Measurements from ENCODE around the gene PVRIG.
"Not testable (repeated sequence)": the region's sequence is repeated elsewhere in the genome, so short reads cannot be mapped to it uniquely, and the experiment has no call there.

Gene PVRIG

DNA sequence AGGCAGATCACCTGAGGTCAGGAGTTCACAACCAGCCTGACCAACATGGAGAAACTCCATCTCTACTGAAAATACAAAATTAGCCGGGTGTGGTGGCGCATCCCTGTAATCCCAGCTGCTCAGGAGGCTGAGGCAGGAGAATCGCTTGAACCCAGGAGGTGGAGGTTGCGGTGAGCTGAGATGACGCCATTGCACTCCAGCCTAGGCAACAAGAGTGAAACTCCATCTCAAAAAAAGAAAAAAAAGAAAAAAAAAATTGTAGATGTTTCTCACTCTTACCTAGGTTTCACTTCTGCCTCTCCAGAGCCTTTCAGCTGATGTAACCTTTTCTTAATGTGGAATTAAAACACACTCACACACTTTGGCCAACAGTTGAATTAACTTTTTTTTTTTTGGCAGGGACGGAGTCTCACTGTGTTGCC, 23.8 kb upstream of the PVRIG start:
- DNase-seq = not testable (repeated sequence)

DNA sequence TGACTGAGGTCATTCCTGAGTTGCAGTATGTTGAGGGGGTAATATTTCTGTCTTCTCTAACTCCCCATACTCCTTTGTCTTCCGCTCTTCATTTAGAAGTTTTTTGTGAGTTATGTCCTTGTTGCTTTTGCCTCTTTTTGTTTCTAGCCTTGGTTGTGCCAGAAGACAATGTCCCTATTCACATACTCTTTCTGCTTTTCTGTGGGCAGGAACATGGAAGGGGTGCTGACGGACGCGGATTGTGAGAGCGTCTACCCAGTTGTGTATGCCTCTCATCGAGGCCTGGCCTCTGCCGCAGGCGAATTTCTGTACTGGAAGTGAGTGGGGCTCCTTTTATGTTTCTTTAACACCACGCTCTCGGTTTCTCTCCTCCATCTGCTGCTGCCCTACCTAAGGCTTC, 21.5 kb upstream of the PVRIG start:
- no peak for DNase-seq

DNA sequence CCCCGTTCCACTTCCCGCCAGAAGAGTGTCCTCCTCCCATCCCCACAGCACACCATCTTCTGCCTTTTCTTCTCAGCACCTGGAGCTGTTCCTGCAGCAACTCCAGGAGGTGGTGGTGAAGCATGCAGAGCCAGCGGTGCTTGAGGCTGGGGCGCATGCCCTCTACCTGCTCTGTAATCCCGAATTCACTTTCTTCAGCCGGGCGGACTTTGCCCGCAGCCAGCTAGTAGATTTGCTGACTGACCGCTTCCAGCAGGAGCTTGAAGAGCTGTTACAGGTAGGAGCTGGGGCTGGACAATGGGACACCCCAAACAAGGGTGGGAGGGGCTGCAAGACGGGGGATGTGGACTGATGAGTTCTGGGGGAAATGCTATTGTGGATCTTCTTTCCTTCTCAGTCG, 19.1 kb upstream of the PVRIG start:
- no peak for DNase-seq

DNA sequence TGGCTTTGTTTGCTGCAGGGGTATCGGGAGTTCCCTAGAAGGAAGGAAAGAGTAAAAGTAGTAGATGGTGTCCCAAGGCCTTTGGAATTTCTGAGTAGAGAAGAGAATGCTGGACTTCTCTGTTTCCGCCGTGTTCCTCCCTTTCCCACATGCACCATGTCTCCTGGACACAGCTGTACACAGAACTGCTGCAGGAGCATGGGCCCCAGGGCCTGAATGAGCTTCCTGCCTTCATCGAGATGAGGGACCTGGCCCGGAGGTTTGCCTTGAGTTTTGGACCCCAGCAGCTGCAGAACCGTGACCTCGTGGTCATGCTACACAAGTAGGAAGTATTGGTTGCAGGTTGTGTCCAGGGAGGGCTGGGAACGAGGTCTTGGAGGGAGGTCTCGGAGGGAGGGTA, 15.3 kb upstream of the PVRIG start:
- DNase-seq = no peak

DNA sequence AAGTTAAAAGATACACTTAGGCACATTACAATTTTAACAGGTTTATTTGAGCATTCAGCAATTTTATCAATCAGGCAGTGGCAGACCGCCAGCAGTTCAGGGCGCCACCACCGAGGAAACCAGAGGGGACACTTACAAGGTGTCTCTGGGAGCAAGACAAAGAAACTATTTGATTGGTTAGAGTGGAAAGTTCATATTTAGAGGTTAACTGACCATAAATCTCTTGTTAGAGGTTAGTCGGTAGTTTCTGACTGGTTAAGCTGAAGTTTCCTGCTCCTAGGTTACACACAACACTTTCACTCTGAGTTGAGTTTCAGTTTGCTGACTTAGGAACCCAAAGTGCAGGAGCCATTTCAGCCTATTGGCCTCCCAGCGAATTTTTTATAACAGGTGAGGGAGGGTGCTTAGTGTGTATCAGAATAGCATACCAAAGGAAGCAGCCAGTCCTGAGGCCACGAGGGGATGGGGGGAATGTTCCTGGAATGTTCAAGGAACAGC, 10.8 kb upstream of the PVRIG start:
- no peak for DNase-seq

DNA sequence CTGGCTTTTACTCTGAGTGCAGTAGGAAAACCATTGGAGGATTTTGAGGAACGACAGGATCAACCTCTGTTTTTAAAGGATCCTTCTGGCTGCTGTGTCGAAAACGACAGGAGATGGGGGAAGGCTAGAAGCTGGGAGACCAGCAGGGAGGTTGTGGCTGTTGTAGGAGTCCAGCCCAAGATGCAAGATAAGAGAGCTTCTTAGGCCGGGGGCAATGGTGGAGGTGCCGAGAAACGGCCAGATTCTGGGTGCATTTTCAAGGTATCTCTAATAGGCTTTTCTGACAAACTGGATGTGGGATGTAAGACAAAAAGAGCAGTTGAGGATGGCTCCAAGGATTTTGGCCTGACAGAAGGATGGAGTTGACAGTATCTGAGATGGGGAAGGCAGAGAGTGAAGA, 10.3 kb upstream of the PVRIG start:
- DNase-seq = no peak

DNA sequence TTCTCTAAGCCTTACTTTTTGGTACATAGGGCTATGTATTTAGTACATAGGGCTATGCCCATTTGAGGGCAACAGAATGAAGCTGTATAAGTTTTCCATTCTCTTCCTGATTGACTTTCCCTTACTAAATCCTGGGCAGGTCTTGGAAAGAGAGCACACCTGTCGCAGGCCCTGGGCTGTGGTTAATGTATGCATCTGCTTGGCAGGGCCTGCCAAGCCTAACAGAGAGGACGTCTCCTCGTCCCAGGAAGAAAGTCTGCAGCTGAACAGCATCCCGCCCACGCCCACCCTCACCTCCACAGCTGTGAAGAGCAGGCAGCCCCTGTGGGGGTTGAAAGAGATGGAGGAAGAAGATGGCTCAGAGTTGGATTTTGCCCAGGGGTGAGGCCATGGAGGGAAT, 8.9 kb upstream of the PVRIG start:
- DNase-seq = no peak

DNA sequence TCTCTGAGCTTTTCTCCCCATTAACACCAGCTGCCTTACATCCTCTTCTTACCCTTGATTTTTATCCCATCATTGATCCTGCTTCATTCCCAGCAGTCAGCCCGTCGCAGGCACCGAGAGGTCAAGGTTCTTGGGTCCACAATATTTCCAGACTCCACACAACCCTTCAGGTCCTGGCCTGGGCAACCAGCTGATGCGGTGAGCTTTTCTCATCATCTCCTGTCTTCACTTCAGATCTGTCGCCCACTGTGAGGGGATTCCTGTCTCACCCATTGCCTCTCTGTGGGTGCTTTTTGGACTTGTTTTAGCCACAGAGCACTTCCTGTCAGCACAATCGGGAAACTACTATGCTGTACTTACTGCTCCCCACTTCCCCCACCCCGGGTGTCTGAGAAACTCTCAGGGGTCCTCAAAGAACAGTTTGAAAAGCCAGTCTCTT, 8.4 kb upstream of the PVRIG start:
- DNase-seq = no peak

DNA sequence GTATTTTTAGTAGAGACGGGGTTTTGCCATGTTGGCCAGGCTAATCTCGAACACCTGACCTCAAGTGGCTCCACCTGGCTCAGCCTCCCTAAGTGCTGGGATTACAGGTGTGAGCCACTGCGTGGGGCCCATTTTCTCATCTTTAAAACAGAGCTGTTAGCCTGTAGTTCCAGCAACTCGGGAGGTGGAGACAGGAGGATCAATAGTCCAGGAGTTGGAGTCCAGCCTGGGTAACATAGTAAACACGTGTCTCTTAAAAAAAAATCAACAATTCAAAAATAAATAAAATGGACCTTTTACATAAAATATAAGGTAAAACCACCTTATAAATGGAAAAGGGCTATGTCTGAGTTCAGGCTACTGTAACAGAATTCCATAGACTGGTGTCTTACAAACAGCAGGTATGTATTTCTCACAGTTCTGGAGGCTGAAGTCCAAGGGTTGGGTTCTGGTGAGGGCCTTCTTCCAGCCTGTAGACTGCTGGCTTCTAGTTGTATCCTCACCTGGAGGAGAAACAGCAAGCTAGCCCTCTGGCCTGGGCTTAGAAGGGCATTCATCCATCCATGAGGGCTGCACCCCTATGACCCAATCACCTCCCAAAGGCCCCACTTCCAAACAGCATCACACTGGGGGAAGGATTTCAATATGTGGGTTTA, 7.0 kb upstream of the PVRIG start:
- no peak for DNase-seq

DNA sequence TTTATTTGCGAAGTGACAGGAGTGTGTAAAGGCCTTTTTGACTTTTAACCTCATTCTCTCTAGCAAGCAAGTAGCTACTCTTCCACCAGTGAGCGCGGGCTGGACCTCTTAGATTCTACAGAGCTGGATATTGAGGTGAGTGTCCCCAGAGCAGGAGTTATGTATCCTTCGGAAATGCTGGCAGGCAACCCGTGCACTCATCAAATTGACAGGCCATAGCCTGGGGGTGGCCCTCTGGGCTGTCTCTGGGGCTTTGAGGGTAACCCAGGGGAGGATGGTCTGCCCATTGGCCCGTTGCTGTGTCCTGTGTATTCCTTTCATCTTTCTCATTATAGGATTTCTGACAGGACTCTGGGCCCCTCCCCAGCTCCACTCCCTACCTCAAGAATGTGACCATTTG, 6.1 kb upstream of the PVRIG start:
- DNase-seq = no peak

DNA sequence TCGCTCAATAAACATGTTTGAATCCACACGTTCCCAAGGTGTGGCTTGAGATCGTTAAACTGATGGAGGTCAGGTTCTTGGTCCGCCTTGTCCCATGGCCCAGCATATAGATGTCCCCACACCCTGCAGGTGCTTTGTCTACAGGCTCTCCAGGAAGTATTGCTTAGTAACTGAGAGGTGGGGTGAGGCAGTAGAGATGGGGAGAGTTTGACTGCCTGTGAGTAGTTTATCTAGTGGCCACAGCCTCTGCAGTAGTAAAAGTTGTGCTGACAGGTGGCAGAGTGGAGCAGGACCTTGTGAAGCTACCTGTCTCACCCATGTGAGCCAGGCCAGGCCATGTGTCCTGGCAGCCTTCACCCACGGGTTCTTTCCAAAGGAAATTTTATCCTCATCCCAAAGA, 5.4 kb upstream of the PVRIG start:
- peak; percentile 4 for DNase-seq

DNA sequence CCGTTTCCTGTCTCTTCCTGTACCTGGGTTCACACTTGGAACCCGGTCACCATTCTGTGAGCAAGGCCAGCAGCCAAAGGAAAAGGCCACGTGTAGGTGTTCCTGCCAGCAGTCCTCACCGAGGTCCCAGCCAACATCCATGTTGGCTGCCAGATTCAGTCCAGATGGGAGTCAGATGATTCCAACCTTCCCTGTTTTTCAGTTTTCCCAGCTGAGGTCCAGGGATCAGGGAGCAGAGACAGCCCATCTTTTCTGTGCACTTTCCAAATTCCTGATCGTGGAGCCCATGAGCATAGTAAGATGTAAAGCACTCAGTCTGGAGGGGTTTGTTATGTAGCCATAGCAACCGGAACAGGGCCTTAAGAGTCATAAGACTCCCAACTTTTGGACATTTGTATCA, 3.9 kb upstream of the PVRIG start:
- no peak for DNase-seq

DNA sequence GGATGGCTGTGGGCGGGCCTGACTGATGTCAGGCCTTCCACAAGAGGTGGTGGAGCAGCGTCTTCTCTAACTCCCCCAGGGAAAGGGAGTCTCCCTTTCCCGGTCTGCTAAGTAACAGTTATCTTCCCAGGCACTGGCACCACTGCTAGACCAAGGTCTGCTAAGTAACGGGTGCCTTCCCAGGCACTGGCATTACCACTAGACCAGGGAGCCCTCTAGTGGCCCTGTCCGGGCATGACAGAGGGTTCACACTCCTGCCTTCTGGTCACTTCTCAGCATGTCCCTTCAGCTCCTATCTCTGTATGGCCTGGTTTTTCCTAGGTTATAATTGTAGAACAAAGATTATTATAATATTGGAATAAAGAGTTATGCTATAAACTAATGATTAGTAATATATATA, 1.8 kb upstream of the PVRIG start:
- DNase-seq = peak; percentile 9

DNA sequence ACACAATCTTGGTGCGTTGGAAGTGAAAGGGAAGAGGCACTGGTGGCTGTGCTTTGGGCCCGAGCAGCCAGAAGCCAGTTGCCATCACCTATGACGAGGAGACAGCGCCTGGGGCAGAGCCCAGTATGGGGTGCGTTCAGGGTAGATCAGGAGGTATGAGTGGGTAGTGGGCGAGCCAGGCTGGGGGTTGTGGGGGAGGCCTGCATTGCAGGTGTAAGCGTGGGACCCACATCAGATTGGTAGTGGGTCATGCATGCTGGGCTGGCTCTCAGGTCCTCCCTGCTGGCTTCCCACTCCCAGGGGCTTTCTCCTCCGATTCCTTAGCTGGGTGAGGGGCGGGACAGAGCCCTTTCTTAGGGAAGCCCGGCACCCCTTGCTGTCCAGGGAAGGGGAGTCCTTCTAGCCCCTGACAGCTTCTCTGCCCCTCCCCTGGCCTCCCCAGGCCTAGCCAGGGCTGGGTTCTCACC, 445 bp upstream of the PVRIG start:
- no peak for DNase-seq

DNA sequence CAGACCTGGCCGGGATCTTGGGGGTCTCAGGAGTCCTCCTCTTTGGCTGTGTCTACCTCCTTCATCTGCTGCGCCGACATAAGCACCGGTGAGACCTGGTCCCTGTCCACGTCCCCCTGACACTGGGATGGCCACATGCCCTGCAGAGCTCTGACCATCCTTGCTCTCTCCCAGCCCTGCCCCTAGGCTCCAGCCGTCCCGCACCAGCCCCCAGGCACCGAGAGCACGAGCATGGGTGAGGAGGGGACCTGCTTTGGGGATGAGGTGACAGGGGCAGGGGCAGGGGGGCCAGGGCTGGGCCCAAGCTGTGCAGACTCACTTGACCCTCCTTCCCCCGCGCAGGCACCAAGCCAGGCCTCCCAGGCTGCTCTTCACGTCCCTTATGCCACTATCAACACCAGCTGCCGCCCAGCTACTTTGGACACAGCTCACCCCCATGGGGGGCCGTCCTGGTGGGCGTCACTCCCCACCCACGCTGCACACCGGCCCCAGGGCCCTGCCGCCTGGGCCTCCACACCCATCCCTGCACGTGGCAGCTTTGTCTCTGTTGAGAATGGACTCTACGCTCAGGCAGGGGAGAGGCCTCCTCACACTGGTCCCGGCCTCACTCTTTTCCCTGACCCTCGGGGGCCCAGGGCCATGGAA, 959 bp downstream of the PVRIG start:
- DNase-seq = no peak

DNA sequence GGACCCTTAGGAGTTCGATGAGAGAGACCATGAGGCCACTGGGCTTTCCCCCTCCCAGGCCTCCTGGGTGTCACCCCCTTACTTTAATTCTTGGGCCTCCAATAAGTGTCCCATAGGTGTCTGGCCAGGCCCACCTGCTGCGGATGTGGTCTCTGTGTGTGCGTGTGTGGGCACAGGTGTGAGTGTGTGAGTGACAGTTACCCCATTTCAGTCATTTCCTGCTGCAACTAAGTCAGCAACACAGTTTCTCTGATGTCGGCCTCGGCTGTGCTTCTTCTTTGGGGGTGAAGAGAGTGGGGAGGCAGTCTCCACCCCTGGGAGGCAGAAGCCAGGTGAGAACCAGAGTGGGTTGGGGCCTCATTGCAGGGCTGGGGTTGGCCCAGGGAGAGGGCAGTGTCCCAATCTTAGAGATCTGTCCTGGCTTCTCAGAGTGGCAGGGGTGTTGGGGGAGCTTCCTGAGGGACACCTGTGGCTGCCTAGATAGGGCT, 1.5 kb downstream of the PVRIG start:
- DNase-seq = no peak

DNA sequence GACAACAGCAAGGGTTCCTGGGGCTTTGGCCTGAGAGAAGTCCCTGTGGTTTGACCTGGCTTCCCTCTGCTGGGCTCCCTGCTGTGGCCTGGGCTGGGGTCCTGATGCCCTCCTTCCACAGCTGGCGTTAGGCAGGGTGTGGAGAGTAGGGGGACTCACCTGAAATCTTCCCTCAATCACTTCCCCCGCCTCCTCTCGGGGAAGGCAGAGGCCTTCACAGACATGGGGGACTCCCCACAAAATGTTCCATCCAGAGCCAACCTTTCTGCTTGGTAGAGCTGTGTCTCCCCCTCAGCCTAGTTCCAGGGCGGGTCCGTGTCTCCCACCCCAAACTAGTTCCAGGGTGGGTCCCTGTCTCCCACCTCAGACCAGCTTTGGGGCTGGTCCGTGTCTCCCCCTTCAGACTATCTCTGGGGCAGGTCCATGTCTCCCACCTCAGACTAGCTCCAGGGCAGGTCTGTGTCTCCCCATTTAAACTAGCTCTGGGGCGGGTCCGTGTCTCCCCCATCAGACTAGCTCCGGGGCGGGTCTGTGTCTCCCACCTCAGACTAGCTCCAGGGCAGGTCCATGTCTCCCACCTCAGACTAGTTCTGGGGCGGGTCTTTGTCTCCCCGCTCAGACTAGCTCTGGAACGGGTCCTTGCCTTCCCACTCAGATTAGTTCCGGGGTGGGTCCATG, 2.2 kb downstream of the PVRIG start:
- no peak for DNase-seq

DNA sequence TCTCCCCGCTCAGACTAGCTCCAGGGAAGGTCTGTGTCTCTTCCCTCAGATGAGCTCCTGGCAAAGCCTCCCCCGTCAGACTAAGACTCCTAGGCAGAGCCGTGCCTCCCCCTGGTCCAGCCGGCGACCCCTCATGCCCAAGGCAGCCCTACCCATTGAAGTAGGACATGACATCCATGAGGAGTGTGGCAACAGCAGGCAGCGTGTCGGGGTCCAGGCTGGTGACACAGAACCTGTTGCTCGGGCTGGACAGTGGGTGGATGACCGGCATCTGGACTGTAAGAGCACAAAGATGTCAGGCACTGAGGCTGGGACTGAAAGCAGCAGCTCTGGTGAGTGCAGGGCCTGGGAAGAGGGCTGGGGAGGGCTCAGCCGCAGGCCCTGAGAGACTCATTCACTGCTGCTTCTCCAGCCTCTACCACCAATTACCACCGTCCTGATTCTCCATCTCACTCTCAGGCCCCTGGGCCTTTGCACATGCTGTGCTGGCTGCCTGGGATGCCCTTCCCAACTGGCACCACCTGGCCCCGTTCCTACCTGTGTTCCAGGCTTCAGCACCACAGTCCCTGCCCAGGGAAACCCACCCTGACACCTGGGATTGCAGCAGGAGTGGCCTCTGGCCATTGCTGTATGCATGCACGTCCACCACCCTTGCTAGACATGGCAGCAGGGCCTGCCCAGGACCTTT, 2.8 kb downstream of the PVRIG start:
- DNase-seq = no peak

DNA sequence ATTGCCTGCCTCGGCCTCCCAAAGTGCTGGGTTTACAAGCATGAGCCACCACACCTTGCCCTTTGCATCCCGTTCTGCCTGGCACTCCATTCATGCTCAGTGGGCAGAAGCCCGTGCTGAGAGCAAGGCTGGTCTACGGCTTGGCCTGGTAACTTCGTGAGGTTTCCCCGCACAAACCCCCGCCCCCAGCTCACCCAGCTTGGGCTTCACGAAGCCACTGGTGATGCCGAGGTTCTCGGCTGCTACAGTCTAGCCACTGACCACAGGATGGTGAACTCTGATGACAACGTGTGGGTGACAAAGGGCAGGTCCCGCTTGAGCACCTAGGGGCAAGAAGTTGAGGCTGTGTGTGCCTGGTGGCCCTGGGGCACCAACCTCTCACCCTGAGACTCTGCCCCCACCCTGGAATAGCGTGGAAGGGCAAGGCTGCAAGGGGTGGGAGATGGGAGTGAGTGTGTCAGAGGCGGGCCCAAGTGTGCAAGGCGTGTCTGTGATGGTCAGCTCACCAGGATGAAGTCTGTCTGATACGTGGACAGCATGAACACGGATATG, 3.7 kb downstream of the PVRIG start:
- DNase-seq = not testable (repeated sequence)

DNA sequence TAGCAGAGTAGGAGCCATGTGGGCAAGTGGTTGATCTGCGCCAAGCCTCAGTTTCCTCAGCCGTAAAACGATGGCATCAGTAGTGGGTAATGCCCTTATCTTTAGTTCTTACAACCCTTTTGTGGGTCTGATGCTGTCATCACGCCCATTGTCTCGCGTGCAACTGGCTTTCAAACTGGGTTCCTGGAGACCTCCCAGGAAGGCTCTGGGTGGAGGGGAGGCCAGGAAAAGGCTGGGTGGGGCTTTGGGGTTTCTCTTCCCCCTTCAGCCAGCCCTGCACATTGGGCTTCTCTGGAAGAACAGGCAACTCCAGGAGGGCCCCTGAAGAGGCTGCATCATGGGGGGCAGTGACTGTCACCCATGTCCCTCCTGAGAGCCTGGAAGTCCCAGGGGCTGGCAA, 5.1 kb downstream of the PVRIG start:
- not testable (repeated sequence) for DNase-seq

DNA sequence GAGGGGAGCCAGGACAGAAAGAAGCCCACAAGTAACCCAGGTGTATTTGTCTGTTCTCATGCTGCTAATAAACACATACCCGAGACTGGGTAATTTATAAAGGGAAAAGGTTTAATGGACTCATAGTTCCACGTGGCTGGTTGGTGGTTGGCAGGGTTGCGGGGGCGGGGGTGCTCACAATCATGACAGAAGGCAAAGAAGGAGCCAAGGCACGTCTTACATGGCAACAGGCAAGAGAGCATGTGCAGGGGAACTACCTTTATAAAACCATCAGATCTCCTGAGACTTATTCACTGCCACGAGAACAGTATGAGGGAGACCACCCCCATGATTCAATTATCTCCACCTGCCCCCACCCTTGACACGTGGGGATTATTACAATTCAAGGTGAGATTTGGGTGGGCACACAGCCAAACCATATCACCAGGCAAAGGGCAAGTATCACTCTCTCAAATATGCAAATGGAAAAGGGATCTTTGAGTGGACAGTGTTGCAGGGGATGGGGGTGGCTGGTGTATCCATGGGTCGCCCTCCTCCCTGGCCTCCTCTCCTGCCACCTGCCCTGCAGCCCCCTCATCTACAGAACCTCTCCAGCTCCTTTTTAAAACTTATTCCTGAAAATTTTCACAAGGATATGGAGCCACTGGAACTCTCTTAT, 15.0 kb downstream of the PVRIG start:
- DNase-seq = not testable (repeated sequence)

DNA sequence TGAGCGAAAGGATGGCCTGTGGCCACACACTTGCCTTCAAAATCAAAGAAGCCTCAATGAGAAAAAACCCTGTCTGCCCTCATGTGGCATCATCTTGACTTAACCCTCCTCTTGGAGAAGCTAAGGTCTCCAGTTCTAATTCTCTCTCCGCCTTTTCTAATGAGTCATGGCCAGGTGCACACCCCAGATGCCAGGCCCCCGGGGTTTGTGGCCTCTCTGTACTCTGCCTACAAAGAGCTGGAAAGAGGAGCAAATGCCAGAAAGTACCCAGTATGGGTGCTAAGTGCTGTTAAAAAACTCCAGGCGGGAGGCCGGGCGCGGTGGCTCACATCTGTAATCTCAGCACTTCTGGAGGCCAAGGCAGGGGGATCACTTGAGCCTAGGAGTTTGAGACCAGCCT, 20.2 kb downstream of the PVRIG start:
- not testable (repeated sequence) for DNase-seq
